Peyer's patch (tissue), 4 donors: Measurements from ENCODE around the gene PROP1.

Experiments used
- CTCF ChIP-seq, 6 experiments: fragments of 450-650 bp in 4 of 6; fragments of 200-600 bp in 2 of 6; sonication (generic) in 1 of 6; IDR thresholded peaks; one replicate each; pipeline ENCODE4 v1.5.1; 2017 to 2019; ENCODE audit warnings: antibody characterized with exemption in 6 of 6, mild to moderate bottlenecking in 3 of 6, moderate library complexity in 1 of 6
- POLR2A ChIP-seq, 2 donors: fragments of 450-650 bp; IDR thresholded peaks; one replicate each; pipeline ENCODE4 v1.5.1; 2017; ENCODE audit warnings: antibody characterized with exemption in 2 of 2, mild to moderate bottlenecking in 2 of 2, moderate library complexity in 2 of 2

GRCh38 chr5:177981296-177982071, 14.6 kb downstream of the PROP1 start:
- no peak for TF ChIP-seq CTCF (IDR thresholded peaks at IDR 0.05)
- no peak for TF ChIP-seq POLR2A (IDR thresholded peaks at IDR 0.05)
